Brain microvascular endothelial cell (primary cell): ENCODE measurements around the gene ARPP21.
"Not testable (repeated sequence)": the region's sequence is repeated elsewhere in the genome, so short reads cannot be mapped to it uniquely, and the experiment has no call there.

Experiments used
- DNase-seq: peaks from one replicate; pipeline ENCODE4 v3.0.0-alpha.2; 2020
- H3K27ac ChIP-seq: fragments of 250-450 bp; sonication (Bioruptor Pico); 2 replicates; pipeline ENCODE4 v1.5.1; 2020; ENCODE audit warnings: mild to moderate bottlenecking, moderate library complexity
- H3K27me3 ChIP-seq: fragments of 250-450 bp; sonication (Bioruptor Pico); replicated peaks from 2 replicates; pipeline ENCODE4 v1.5.1; 2020; ENCODE audit warnings: mild to moderate bottlenecking
- H3K36me3 ChIP-seq: fragments of 250-450 bp; sonication (Bioruptor Pico); replicated peaks from 2 replicates; pipeline ENCODE4 v1.5.1; 2020; ENCODE audit warnings: mild to moderate bottlenecking
- H3K4me3 ChIP-seq: 2 replicates; pipeline ENCODE4 v1.5.1; 2011; ENCODE audit warnings: low read depth, mild to moderate bottlenecking, control low read depth, low read length, moderate library complexity
- CTCF ChIP-seq: IDR thresholded peaks from 2 replicates; pipeline ENCODE4 v1.5.1; 2011; ENCODE audit warnings: low read depth, mild to moderate bottlenecking, moderate library complexity, low read length, control low read depth, inconsistent platforms; ENCODE audit errors: missing control alignments
- in situ Hi-C: cut with HindIII; loops from 2 replicates; pipeline ENCODE4 v1.10.0; 2017; ENCODE audit warnings: low sequenced_read_pairs, low pct_ligation_motif_present

ARPP21 gene

GRCh38 chr3:35598804-35599203, 40.5 kb upstream of the ARPP21 start:
- Histone ChIP-seq H3K4me3 (no peak overlapping the region), H3K27ac (no peak overlapping the region), H3K27me3 (no peaks in the 10 kb centered on the region), H3K36me3 (no peaks in the 10 kb centered on the region)
- in situ Hi-C loops = no loop called here
- DNase-seq = no peak
- no peak for TF ChIP-seq CTCF

- Histone ChIP-seq H3K27ac (no peak overlapping the region), H3K36me3 (no peaks in the 10 kb centered on the region), H3K4me3 (no peak overlapping the region), H3K27me3 (no peaks in the 10 kb centered on the region)
- no peak for DNase-seq
- TF ChIP-seq CTCF = no peak
- in situ Hi-C loops = no loop called here
Observed at GRCh38 chr3:35601959-35602358, 37.4 kb upstream of the ARPP21 start.

- TF ChIP-seq CTCF = no peak
- in situ Hi-C loops = no loop called here
- Histone ChIP-seq H3K27ac (no peak overlapping the region), H3K36me3 (no peaks in the 10 kb centered on the region), H3K4me3 (no peak overlapping the region), H3K27me3 (no peaks in the 10 kb centered on the region)
- no peak for DNase-seq
Observed at GRCh38 chr3:35602395-35602936, 36.9 kb upstream of the ARPP21 start.

GRCh38 chr3:35616346-35616745, 23.0 kb upstream of the ARPP21 start:
- in situ Hi-C loops = no loop called here
- H3K4me3 ChIP-seq = no peak overlapping the region
- TF ChIP-seq CTCF = no peak
- H3K36me3 ChIP-seq = no peaks in the 10 kb centered on the region
- H3K27me3 ChIP-seq = no peaks in the 10 kb centered on the region
- no peak for DNase-seq
- H3K27ac ChIP-seq = no peak overlapping the region

- no peak for DNase-seq
Observed at GRCh38 chr3:35617370-35617769, 22.0 kb upstream of the ARPP21 start.

GRCh38 chr3:35620238-35620637, 19.1 kb upstream of the ARPP21 start:
- H3K4me3 ChIP-seq, H3K27ac ChIP-seq, in situ Hi-C loops, H3K27me3 ChIP-seq, H3K36me3 ChIP-seq, DNase-seq: not testable (repeated sequence)

More at GRCh38 chr3:35617370-35617769, 22.0 kb upstream of the ARPP21 start:
- H3K4me3 ChIP-seq = no peak overlapping the region
- no peak overlapping the region for H3K27ac ChIP-seq
- no peaks in the 10 kb centered on the region for H3K27me3 ChIP-seq
- no peak for TF ChIP-seq CTCF
- H3K36me3 ChIP-seq = no peaks in the 10 kb centered on the region
- in situ Hi-C loops = no loop called here
